ENCODE results near the gene ZMIZ1.

The ZMIZ1 gene

DNA sequence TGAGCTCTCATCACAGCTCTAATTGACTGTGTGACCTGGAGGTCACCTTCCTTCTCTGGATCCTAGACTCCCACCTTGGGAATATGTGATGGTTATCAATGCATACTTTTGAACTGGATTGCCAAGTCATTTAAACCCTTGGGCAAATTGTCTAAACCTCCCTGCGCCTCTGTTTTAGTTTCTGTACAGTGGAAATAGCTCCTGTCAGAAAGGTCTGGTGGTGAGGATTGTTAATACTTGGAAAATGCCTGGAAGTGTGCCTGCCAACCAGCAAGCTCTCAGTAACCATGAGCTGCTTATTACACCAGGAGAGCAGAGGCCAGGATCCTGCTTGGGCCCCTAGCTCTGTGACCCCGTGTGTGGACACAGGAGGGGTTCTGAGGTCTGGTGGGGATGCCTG, 169.8 kb downstream of the ZMIZ1 start:
- no peak for DNase-seq

DNA sequence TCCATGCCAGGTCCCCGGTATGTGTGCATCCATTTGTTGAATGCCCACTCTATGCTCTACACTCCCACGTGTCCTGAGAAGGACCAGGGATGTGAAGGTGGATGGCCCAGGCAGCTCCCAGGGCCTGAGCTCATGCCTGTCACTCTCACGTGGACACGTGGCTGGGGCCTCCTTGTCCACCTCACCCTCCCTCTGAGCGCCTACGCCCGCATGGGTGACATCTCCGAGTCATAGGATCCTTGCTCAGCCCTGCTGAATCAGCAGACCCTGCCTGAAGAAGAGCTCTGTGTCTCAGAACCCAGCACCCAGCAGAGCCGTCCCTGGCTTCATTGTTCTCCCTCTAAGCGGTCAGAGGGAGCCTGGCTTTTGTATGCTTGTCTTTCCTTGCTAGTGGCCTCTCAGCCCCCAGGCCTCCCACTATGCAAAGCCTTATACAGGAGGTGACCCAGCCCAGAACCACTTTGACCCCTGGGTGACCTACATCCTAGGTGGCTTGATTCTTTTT, 170.6 kb downstream of the ZMIZ1 start:
- peak in 1 of 2 donors; percentile 68 for DNase-seq

DNA sequence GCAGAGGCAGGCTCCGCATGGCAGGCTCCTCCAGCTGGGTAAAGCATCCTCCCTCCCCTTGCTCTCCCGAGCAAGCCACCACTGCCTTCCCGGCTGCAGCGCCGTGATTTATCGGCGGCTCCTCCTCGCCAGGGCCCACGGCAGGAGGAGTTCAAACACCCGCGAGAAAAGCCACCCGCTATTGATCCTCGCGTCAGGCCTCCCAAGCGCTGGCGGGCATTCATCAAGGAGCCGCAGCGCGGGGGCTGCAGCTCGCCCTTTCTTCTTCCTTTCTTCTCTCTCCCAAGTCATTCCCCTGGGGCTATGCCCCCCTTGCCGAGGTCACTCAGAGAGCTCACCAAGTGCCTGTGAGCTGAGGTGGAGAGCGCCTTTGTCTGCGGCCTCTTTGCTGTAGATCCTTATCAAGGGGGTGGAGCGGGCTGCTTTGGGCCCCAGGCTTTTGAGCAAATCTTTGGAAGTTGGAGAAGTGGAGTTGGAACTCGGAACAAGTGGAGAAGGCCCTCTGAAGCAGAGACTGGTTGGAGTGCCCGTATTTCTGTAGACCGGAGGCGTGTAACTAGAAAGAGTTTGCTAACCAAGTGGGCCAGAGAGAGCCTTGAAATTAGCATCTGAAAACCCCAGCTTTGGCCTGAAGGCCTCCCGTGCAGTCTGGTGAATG, 171.3 kb downstream of the ZMIZ1 start:
- no peak for DNase-seq

DNA sequence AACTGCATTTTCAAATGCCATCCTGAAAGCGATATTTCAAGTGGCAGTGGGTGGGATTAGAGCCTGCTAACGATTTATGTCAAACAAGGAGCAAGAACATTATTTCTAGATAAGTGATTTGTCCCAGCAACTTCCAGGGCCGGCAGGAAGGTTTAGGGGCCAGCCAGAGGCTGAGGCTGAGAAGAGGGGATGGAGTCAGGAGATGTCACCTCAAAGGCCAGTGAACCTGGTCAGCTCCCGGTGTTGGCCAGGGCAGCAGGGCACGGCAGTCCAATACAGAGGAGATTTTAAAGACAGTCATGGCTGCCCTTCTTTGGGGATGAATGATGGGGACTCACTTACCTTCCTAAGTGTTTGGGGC, 172.8 kb downstream of the ZMIZ1 start:
- no peak for DNase-seq

DNA sequence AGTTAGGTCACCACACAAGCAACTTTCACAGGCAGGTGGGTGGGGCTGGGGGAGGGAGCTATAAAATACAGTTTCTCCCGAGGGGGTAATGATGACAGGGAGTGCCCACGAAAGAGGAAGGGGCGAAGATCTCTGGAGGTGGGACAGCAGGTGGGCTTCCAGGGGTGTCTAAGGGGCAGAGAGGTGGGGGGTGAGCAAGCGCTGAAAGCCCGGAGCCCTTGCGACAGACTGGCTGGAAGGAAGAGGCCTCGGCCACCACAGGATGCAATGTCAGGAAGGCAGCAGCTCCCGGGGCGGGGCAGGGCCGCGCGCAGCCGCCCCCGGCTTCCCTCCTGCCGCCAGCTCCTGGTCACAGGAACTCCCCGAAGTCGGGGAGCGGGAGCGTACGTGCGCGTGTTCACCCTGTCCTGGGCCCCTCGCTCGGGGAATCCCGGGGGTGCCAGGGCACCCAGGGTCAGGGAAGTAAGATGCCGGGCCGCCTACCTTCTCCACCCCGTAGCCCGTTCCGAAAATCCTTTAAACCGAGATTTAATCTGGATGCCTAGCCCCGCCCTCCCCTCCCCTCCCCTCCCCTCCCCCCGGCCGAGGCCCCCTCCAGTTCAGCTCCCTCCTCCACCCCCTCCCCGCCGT, 173.3 kb downstream of the ZMIZ1 start:
- DNase-seq: peak; percentile 46 to 70

DNA sequence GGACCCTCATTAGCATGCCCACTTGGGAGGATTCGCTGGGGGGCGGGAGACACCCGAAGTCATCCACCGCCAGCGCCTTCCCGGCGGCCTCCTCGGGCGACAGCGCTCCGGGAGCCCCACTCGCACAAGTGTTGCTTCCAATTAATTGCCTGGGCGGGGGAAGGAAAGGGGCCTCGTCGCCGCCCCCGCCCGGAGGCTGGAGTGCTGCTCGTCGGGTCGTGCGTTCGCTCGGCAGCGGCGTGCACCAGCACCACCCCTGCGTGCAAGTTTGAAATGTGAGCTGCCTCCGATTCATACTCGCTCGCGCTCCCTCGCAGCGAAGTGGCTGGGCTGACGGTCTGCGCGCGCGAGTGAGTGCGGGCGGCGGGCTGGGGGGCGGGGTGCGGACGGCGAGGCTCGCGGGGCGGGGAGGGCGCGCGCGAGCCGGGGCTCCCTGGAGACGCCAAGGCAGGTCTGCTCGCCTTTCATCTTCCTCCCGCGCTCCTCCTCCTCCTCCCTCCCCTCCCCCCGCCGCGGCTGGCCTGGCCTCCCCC, 173.9 kb downstream of the ZMIZ1 start:
- peak; percentile 45 to 48 for DNase-seq

GRCh38 chr10:79243181-79244067, 174.7 kb downstream of the ZMIZ1 start:
- peak; percentile 55 to 60 for DNase-seq

DNA sequence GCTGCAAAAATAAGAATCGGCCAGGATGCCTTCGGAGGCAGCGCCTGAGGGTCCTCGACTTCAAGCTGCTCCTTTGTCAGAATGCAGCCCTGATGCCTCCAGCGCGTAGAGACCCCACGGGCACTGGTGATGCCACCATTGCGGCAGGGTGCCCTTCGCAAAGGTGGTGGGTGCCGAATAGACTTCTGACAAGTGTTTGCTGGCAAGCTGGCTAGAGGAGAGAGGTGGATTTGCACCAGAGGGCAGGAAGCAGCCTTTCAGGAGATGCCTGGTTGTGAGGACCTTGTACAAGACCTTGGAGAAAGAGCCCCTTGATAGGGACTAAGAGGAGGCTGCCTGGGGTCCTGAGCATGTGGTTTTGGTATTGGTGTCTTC, 175.3 kb downstream of the ZMIZ1 start:
- DNase-seq: no peak

DNA sequence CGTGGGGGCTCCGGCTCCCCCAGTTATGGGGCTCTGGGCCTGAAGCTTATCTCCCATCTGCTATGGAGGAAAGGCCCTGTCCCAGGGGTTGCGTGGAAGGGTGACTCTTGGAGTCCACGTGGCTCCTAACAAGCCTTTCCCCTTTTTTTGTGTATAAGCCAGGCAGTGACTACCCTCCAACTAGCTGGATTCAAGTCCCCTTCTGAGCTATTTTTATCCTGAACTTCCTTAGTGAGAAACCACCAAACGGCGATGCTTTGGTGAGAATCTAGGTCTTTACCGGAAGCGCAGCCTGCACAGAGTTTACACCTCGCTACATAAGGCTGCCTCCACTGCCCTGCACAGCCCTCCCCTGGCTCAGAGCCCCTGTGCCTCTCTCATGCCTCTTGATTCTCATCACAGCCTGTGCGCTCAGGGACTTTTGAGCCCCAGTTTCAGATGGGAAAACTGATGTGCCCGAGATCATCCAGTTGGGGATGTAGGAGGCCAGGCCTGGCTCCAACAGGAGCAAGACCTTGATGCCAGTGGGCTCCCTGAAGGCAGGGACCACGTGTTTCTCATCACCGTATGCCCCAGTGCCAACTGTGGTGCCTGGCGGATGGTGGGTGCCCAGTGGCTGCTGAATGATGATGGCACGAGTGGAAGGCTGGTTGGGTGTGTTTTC, 176.2 kb downstream of the ZMIZ1 start:
- peak; percentile 40 to 58 for DNase-seq

- no peak for DNase-seq
These were observed 176.9 kb downstream of the ZMIZ1 start for GRCh38 chr10:79245539-79246208.

GRCh38 chr10:79246209-79246581, 177.4 kb downstream of the ZMIZ1 start:
- no peak for DNase-seq

GRCh38 chr10:79246606-79247275, 178.0 kb downstream of the ZMIZ1 start:
- DNase-seq: no peak

GRCh38 chr10:79247373-79248137, 178.8 kb downstream of the ZMIZ1 start:
- no peak for DNase-seq

DNA sequence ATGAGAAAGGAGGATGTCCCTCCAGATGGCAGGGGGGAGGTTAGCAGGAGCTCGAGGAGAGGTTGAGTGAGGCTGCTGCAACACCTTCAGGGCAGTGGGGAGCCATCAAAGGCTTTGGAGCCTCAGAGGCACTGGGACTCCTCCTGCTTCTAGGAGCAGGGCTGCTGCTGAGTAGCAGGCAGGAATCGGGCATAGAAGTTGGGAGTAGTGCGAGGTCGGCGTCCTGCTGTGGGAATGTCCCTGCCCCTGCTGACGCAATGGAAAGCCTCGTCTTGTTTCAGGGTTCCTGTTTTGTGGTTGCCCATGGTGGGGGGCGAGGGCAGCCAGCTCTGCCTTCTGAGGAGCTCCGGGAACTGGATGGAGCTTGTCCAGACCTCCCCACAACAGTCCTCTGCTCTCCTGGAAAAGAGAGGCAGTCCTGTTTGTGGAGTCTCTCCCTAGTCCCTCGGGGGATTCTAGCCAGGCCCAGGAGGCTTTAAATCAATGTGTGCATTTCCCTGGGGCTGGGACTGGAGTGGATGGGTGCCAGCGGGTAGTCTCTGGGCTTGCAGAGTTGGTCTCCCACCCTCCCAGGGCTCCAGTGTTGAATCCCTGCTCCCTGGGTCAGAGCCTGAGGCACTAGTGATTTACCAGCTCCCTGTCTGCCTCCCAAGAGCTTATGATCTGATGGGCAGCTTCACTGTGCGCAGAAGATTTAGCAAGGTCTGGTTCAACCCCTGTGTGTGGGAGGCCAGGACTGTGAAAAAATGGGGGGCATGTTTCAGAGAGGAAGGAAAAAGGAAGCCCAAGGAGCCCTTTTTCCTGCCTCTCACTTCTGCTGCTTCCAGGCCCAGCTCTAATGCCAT, 179.8 kb downstream of the ZMIZ1 start:
- DNase-seq: peak; percentile 23 to 78

DNA sequence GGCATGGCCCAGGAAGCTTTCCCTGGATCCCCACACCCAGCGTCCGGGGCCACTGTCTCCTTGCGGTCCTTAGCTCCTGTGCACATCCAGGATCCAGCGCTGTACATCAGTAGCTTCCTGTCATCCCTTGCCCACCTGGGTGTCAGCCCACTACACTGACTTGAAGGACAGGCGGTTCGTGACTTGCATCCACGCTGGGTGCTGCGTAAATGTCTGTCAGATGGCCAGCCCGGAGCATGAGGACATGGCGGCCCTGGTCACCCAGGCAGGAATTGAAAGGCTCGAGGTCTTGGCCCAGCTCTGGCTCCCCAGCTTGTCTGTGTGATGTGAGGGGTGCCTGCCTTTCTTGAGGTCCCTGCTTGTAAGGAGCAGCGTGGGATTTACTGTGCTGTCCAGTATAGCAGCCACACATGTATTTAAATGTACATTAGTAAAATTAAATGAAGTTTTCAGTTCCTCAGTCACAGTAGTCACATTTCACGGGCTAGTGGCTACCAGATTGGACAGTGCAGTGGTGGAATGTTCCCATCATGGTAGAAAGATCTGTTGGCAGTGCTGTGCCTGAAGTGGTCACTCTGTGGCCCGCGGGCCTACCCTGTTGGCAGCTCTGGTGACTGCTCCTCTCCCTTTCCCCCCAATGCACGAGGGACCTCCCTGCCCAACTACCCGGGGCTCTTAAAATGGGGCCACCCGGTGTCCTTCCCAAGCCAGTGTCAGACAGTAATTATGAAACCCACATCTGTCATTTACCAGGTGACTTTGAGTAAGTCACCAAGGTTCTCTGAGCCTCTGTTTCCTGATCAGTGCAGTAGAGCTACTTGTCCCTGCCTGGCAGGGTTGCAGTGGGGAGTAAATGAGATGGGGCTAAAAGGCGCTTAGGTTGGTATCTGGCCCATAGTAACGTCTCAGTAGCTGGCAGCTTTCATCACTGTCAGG, 180.7 kb downstream of the ZMIZ1 start:
- DNase-seq: no peak

GRCh38 chr10:79250259-79250658, 181.5 kb downstream of the ZMIZ1 start:
- DNase-seq: peak in 1 of 2 donors; percentile 73

DNA sequence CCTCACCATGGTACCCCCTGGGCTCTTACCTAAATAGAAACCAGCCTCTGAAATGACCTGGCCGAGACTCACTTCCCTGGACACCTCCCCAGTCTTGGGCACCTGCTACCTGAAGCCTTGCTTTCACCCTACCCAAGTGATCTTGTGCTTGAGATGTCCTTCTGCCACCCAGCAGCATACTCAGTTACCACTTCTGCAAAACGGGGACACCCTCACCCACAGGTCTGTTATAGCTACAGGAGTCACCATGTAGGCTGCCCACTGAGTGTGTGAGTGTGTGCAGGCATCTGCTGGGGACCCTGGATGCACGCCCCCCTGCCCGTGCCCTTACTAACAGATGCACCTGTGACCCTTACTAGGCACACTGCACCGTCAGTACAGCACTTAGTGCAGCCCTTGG, 183.7 kb downstream of the ZMIZ1 start:
- DNase-seq: no peak

GRCh38 chr10:79252971-79253370, 184.2 kb downstream of the ZMIZ1 start:
- no peak for DNase-seq

GRCh38 chr10:79253704-79254103, 184.9 kb downstream of the ZMIZ1 start:
- no peak for DNase-seq
